ENCODE data around the gene NOX5. TPM values are rescaled to one million over a fixed set of nuclear protein-coding genes. Genes with fewer than 3 reads are reported as not detected.
A peak's percentile ranks its signal among the peaks of the same experiment; 100 is the strongest.

Gene NOX5
- total and polyA plus RNA-seq, 2 of the 13 experiments (the other 11 are each of a cell fraction or from before 2014, with no cell fraction given) = not detected

GRCh38 chr15:69058830-69059556 is 44.5 kb downstream of the NOX5 start (continued):
- TF ChIP-seq CTCF (CRISPR knock-in tag; IDR thresholded peaks at IDR 0.05) = peak; percentile 96
- TF ChIP-seq CC2D1A (CRISPR knock-in tag; IDR thresholded peaks at IDR 0.05) = no peak

GRCh38 chr15:69059557-69059943 is 45.1 kb downstream of the NOX5 start:
- intact Hi-C loops (cut with micrococcal nuclease; ENCODE audit: unreplicated experiment) (loop anchor here (1.0 kb wide), 4 partner anchors 101 to 335 kb away; partner anchors contain the start of gene GLCE), in situ Hi-C loops (cut with HindIII; ENCODE audit: extremely low pct_ligation_motif_present, low pct_unique_long_range_greater_than_20kb) (loop anchor here (5.0 kb wide), 4 partner anchors 103 to 338 kb away; partner anchors contain the start of gene GLCE)
- Histone ChIP-seq H3K79me2 (ENCODE audit: insufficient read depth, low read length) (no peaks in the 10 kb centered on the region), H3K27ac (ENCODE audit: extremely low read length, insufficient read depth, low read length) (no peak overlapping the region), H4K20me1 (ENCODE audit: insufficient read depth, low read length) (no peaks in the 10 kb centered on the region), H3K36me3 (replicated peaks in 1 of 2; ENCODE audit: control insufficient read depth in 1 of 2, insufficient read depth in 2 of 2, low read length in 2 of 2) (no peaks in the 10 kb centered on the region), H3K27me3 (ENCODE audit: control insufficient read depth in 1 of 2, insufficient read depth in 2 of 2, low read length in 2 of 2) (peaks cover 0 to 20% of the 10 kb centered on the region in 2 experiments; a peak in 2 of 5 replicates), H3K4me1 (ENCODE audit: insufficient read depth, low read length) (peaks cover 34% of the 10 kb centered on the region), H3K9ac (ENCODE audit: insufficient read depth, low read depth, low read length) (no peak overlapping the region), H3K4me3 (replicated peaks in 1 of 3; ENCODE audit: insufficient read depth in 1 of 3, low read depth in 2 of 3, low read length in 3 of 3) (peak overlapping the region in 1 of 3 experiments; percentile 39; a peak in 2 of 6 replicates), H3K4me2 (ENCODE audit: low read depth, low read length) (peak overlapping the region; percentile 55), H2AFZ (ENCODE audit: low read length) (peak overlapping the region; percentile 39), H3K9me3 (ENCODE audit: low read length) (no peaks in the 10 kb centered on the region)
- CTCF ChIA-PET (ENCODE audit: low intra/inter-chr PET ratio, low total read pairs) = interaction anchor here (1.3 to 3.2 kb wide), 4 partner anchors 164 to 335 kb away, joined by 3 to 34 read pairs (median 30); no protein-coding TSS in a partner anchor
- no peak for FAIRE-seq
- DNase-seq (ENCODE audit: low spot score) = no peak
- ATAC-seq = peak; percentile 9; the same call in 2 of the 3 replicates
- WGBS (ENCODE audit: low lambda C conversion rate) = 33% methylated on average over 7 of the region's 9 CpGs
- TF ChIP-seq SP4 (CRISPR knock-in tag; IDR thresholded peaks at IDR 0.05) = peak; percentile 61; the same call in 1 of the 2 replicates
- 0 out of 2 replicates have a peak, but pooled peaks have one; percentile 8 for TF ChIP-seq ZNF691 (CRISPR knock-in tag; IDR thresholded peaks at IDR 0.05; ENCODE audit: borderline replicate concordance, low read depth)
- no peak for TF ChIP-seq ZNF276 (CRISPR knock-in tag; IDR thresholded peaks at IDR 0.05; ENCODE audit: low read depth)
- no peak for TF ChIP-seq MAX (IDR thresholded peaks at IDR 0.05)
- TF ChIP-seq ZBTB42 (CRISPR knock-in tag; IDR thresholded peaks at IDR 0.05) = 0 out of 2 replicates have a peak, but pooled peaks have one; percentile 45
- TF ChIP-seq BHLHE40 (IDR thresholded peaks at IDR 0.05; ENCODE audit: low read length) = peak; percentile 56; the same call in 1 of the 2 replicates
- TF ChIP-seq SSRP1 (CRISPR knock-in tag; IDR thresholded peaks at IDR 0.05) = no peak
- TF ChIP-seq ISL2 (CRISPR knock-in tag; IDR thresholded peaks at IDR 0.05) = no peak
- no TSS peak for BruUV-seq (replicated peaks)
- POLR2A ChIA-PET = no interaction called here
